Neuronal stem cell (in vitro differentiated cells): ENCODE data around the gene MED13L.

Experiments used
- DNase-seq: peaks from one replicate; pipeline ENCODE4 v3.0.0-alpha.2; 2013; ENCODE audit warnings: low spot score
- H2AFZ ChIP-seq: one replicate; pipeline ENCODE4 v1.6.1; 2013; ENCODE audit warnings: mild to moderate bottlenecking, low read length, inconsistent platforms
- H2AK5ac ChIP-seq: 2 replicates; pipeline ENCODE4 v1.6.1; 2013; ENCODE audit warnings: low read depth, mild to moderate bottlenecking, inconsistent platforms, low read length, moderate library complexity, mixed read lengths
- H2BK120ac ChIP-seq: 2 replicates; pipeline ENCODE4 v1.6.1; 2013; ENCODE audit warnings: low read depth, mild to moderate bottlenecking, inconsistent platforms, low read length, moderate library complexity, mixed read lengths
- H2BK12ac ChIP-seq: one replicate; pipeline ENCODE4 v1.6.1; 2013; ENCODE audit warnings: low read length, inconsistent platforms
- H2BK15ac ChIP-seq: 2 replicates; pipeline ENCODE4 v1.6.1; 2013; ENCODE audit warnings: mild to moderate bottlenecking, low read length, inconsistent platforms, mixed read lengths
- H2BK5ac ChIP-seq: one replicate; pipeline ENCODE4 v1.6.1; 2013; ENCODE audit warnings: inconsistent platforms, mild to moderate bottlenecking, low read length, moderate library complexity
- H3K14ac ChIP-seq: one replicate; pipeline ENCODE4 v1.6.1; 2013; ENCODE audit warnings: low read length, inconsistent platforms
- H3K18ac ChIP-seq: 2 replicates; pipeline ENCODE4 v1.6.1; 2013; ENCODE audit warnings: low read length, inconsistent platforms
- H3K23ac ChIP-seq: 2 replicates; pipeline ENCODE4 v1.6.1; 2013; ENCODE audit warnings: low read depth, mild to moderate bottlenecking, mixed read lengths, low read length, inconsistent platforms; ENCODE audit not compliant: poor library complexity
- H3K27ac ChIP-seq: replicated peaks from 3 replicates; pipeline ENCODE4 v1.5.1; 2013; ENCODE audit warnings: low read length, inconsistent platforms
- H3K27me3 ChIP-seq, 3 experiments: 2 replicates each; pipeline ENCODE4 v1.6.1; 2013; ENCODE audit warnings: low read length in 3 of 3, mild to moderate bottlenecking in 2 of 3, inconsistent platforms in 1 of 3, low read depth in 1 of 3, mixed read lengths in 1 of 3, moderate library complexity in 1 of 3; ENCODE audit not compliant: control insufficient read depth in 3 of 3, insufficient read depth in 3 of 3
- H3K36me3 ChIP-seq, 2 donors: replicated peaks in 1 of 2; 2 replicates each; pipeline ENCODE4 v1.6.1; 2013; ENCODE audit warnings: low read length in 2 of 2; ENCODE audit not compliant: control insufficient read depth in 2 of 2, insufficient read depth in 2 of 2
- H3K4ac ChIP-seq: 2 replicates; pipeline ENCODE4 v1.6.1; 2013; ENCODE audit warnings: inconsistent platforms, mild to moderate bottlenecking, low read length, moderate library complexity
- H3K4me1 ChIP-seq, 2 donors: 1 replicate in 1 of 2; 2 replicates in 1 of 2; pipeline ENCODE4 v1.6.1; 2013; ENCODE audit warnings: low read length in 2 of 2, low read depth in 1 of 2; ENCODE audit not compliant: control insufficient read depth in 2 of 2, insufficient read depth in 1 of 2
- H3K4me2 ChIP-seq: one replicate; pipeline ENCODE4 v1.6.1; 2013; ENCODE audit warnings: mild to moderate bottlenecking, low read length, inconsistent platforms; ENCODE audit not compliant: insufficient read depth, poor library complexity, severe bottlenecking
- H3K4me3 ChIP-seq, 2 donors: 2 replicates each; pipeline ENCODE4 v1.5.1; 2013; ENCODE audit warnings: low read length in 2 of 2, mild to moderate bottlenecking in 2 of 2, inconsistent platforms in 1 of 2, moderate library complexity in 1 of 2
- H3K79me1 ChIP-seq: one replicate; pipeline ENCODE4 v1.6.1; 2013; ENCODE audit warnings: low read depth, mild to moderate bottlenecking, inconsistent platforms, low read length, moderate library complexity
- H3K9ac ChIP-seq: one replicate; pipeline ENCODE4 v1.6.1; 2013; ENCODE audit warnings: mild to moderate bottlenecking, low read depth, low read length, inconsistent platforms; ENCODE audit not compliant: poor library complexity
- H3K9me3 ChIP-seq, 2 donors: replicated peaks in 1 of 2; 2 replicates each; pipeline versions ENCODE3 to v1.6.1; 2013; ENCODE audit warnings: low read length in 2 of 2, mild to moderate bottlenecking in 2 of 2, inconsistent platforms in 1 of 2, low read depth in 1 of 2, mixed read lengths in 1 of 2, moderate library complexity in 1 of 2; ENCODE audit not compliant: control insufficient read depth in 2 of 2, insufficient read depth in 1 of 2
- H4K8ac ChIP-seq: one replicate; pipeline ENCODE4 v1.6.1; 2013; ENCODE audit warnings: low read depth, mild to moderate bottlenecking, inconsistent platforms, low read length, moderate library complexity
- H4K91ac ChIP-seq: one replicate; pipeline ENCODE4 v1.6.1; 2013; ENCODE audit warnings: low read length, low read depth, mild to moderate bottlenecking, inconsistent platforms; ENCODE audit not compliant: poor library complexity
- WGBS, 2 donors: extraction: QIAGEN DNeasy Blood & Tissue Kit; methylation state at CpG; one replicate each; pipeline ENCODE4 v1.1.7; 2013; ENCODE audit warnings: missing lambda C conversion rate in 2 of 2, mixed read lengths in 1 of 2; ENCODE audit not compliant: insufficient read length in 2 of 2, insufficient replicate concordance in 1 of 2; ENCODE audit errors: extremely low coverage in 2 of 2; 5-methylcytosine and 5-hydroxymethylcytosine counted together

The MED13L gene

GRCh38 chr12:115932066-115932465 is 345.4 kb downstream of the MED13L start:
- no peak overlapping the region for H3K4me3 ChIP-seq
- H4K8ac ChIP-seq, result no peak overlapping the region
- no peak overlapping the region for H2AK5ac ChIP-seq
- H3K27me3 ChIP-seq, result no peaks in the 10 kb centered on the region
- H3K9me3 ChIP-seq, result no peaks in the 10 kb centered on the region
- H3K14ac ChIP-seq, result no peak overlapping the region
- H3K18ac ChIP-seq, result no peak overlapping the region
- H3K4me1 ChIP-seq, result no peaks in the 10 kb centered on the region
- H3K27ac ChIP-seq, result no peak overlapping the region
- no peak overlapping the region for H3K4me2 ChIP-seq
- H2BK12ac ChIP-seq, result no peak overlapping the region
- H2BK5ac ChIP-seq, result no peak overlapping the region
- no peak overlapping the region for H2BK120ac ChIP-seq
- no peaks in the 10 kb centered on the region for H3K36me3 ChIP-seq
- H3K9ac ChIP-seq, result no peak overlapping the region
- DNase-seq, result no peak
- no peak overlapping the region for H2AFZ ChIP-seq
- no peaks in the 10 kb centered on the region for H3K79me1 ChIP-seq
- H2BK15ac ChIP-seq, result no peak overlapping the region
- no peak overlapping the region for H3K23ac ChIP-seq
- no peak overlapping the region for H3K4ac ChIP-seq
- no CpG with 5 or more reads among the region's 1 CpG for WGBS, 2 donors
- H4K91ac ChIP-seq, result no peak overlapping the region

GRCh38 chr12:115930336-115930735 is 347.2 kb downstream of the MED13L start:
- WGBS, 2 donors, result no CpG with 5 or more reads among the region's 5 CpGs
- Histone ChIP-seq H3K79me1 (no peaks in the 10 kb centered on the region), H3K14ac (no peak overlapping the region), H3K4me2 (no peak overlapping the region), H3K4me1 (no peaks in the 10 kb centered on the region), H2BK120ac (no peak overlapping the region), H4K91ac (no peak overlapping the region), H2BK15ac (no peak overlapping the region), H3K9me3 (no peaks in the 10 kb centered on the region), H3K27me3 (no peaks in the 10 kb centered on the region), H3K23ac (no peak overlapping the region), H2BK12ac (no peak overlapping the region), H3K18ac (no peak overlapping the region), H3K4ac (no peak overlapping the region), H2AK5ac (no peak overlapping the region), H2AFZ (no peak overlapping the region), H3K9ac (no peak overlapping the region), H3K36me3 (no peaks in the 10 kb centered on the region), H3K27ac (no peak overlapping the region), H4K8ac (no peak overlapping the region), H3K4me3 (no peak overlapping the region), H2BK5ac (no peak overlapping the region)
- no peak for DNase-seq

GRCh38 chr12:115926037-115926670 is 351.3 kb downstream of the MED13L start:
- H3K9me3 ChIP-seq, result peaks cover 6 to 15% of the 10 kb centered on the region in 2 donors
- no peak overlapping the region for H3K4ac ChIP-seq
- H2AFZ ChIP-seq, result no peak overlapping the region
- H2BK12ac ChIP-seq, result no peak overlapping the region
- H3K79me1 ChIP-seq, result no peaks in the 10 kb centered on the region
- no peaks in the 10 kb centered on the region for H3K36me3 ChIP-seq
- H4K8ac ChIP-seq, result no peak overlapping the region
- no peaks in the 10 kb centered on the region for H3K4me1 ChIP-seq
- no CpG with 5 or more reads among the region's 8 CpGs for WGBS, 2 donors
- H3K27me3 ChIP-seq, result no peaks in the 10 kb centered on the region
- no peak overlapping the region for H3K9ac ChIP-seq
- H2AK5ac ChIP-seq, result no peak overlapping the region
- H3K23ac ChIP-seq, result no peak overlapping the region
- no peak overlapping the region for H2BK15ac ChIP-seq
- no peak overlapping the region for H3K27ac ChIP-seq
- H2BK120ac ChIP-seq, result no peak overlapping the region
- H3K14ac ChIP-seq, result no peak overlapping the region
- H2BK5ac ChIP-seq, result no peak overlapping the region
- no peak overlapping the region for H3K4me2 ChIP-seq
- no peak for DNase-seq
- no peak overlapping the region for H4K91ac ChIP-seq
- no peak overlapping the region for H3K18ac ChIP-seq
- H3K4me3 ChIP-seq, result no peak overlapping the region

- Histone ChIP-seq H3K23ac (no peak overlapping the region), H2AK5ac (no peak overlapping the region), H2BK15ac (no peak overlapping the region), H3K14ac (no peak overlapping the region), H4K8ac (no peak overlapping the region), H2BK12ac (no peak overlapping the region), H3K27me3 (peaks cover 0 to 6% (median 0%) of the 10 kb centered on the region in 3 experiments), H3K4me1 (no peaks in the 10 kb centered on the region), H2AFZ (no peak overlapping the region), H3K9ac (no peak overlapping the region), H3K36me3 (no peaks in the 10 kb centered on the region), H2BK120ac (no peak overlapping the region), H3K18ac (no peak overlapping the region), H3K4me3 (no peak overlapping the region), H3K79me1 (no peaks in the 10 kb centered on the region), H4K91ac (no peak overlapping the region), H3K4ac (no peak overlapping the region), H3K9me3 (peaks cover 6 to 15% of the 10 kb centered on the region in 2 donors), H3K4me2 (no peak overlapping the region), H2BK5ac (no peak overlapping the region), H3K27ac (no peak overlapping the region)
- DNase-seq, result no peak
- WGBS, 2 donors, result no CpG with 5 or more reads among the region's 5 CpGs
These were observed 353.6 kb downstream of the MED13L start for GRCh38 chr12:115923851-115924250.
